Fibroblast of lung (primary cell): ENCODE results near the gene PPM1H.

ENCODE experiments used
- EZH2 ChIP-seq: IDR thresholded peaks from 2 replicates; pipeline ENCODE4 v1.5.1; 2012; ENCODE audit warnings: low read length, control low read depth, mild to moderate bottlenecking; ENCODE audit errors: missing control alignments
- TF ChIP-seq, protein P1 (sequence below), 2 donors: IDR thresholded peaks in 1 of 2; conservative IDR thresholded peaks in 1 of 2; 1 replicate in 1 of 2; 2 replicates in 1 of 2; pipeline ENCODE4 v1.5.1; 2011 to 2012; ENCODE audit warnings: low read length in 2 of 2, control low read depth in 1 of 2, inconsistent platforms in 1 of 2, low read depth in 1 of 2, mild to moderate bottlenecking in 1 of 2

DNA sequence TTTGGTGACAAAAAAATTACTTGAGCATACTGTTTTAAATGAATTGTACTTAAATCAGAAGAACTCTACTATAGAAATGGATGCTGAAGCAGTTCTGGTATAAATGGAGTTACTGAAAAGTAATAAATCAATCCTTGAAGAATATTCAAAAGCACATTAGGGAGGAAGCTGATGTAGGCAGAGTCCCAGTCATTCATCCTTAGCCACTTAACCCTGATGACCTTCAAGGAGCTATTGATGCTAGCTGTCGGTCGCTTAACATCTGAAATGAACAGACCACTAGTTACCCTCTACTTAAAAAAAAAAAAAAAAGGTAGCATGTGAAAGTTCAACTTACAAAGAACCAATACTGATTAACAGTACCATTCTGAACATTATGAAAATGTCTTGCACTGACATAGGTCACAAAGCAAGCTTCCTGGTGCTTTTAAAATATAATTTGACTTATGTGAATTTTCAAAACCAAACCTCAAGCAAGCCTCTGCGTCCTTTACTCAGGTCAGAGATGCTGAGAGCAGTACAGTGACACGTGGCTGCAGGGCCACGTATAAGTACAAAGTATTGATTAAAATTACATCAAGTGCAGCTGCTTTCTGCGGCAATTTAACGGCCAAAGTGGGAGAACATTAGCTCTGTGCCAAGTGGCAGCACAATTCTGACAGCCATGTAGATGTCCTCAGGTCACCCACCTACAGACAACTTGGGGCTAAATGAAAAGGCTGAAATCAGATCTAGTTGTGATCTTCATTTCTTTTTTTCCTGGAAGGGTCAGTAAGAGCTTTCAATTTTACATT, 18.1 kb downstream of the PPM1H start:
- TF ChIP-seq, protein P1, sequence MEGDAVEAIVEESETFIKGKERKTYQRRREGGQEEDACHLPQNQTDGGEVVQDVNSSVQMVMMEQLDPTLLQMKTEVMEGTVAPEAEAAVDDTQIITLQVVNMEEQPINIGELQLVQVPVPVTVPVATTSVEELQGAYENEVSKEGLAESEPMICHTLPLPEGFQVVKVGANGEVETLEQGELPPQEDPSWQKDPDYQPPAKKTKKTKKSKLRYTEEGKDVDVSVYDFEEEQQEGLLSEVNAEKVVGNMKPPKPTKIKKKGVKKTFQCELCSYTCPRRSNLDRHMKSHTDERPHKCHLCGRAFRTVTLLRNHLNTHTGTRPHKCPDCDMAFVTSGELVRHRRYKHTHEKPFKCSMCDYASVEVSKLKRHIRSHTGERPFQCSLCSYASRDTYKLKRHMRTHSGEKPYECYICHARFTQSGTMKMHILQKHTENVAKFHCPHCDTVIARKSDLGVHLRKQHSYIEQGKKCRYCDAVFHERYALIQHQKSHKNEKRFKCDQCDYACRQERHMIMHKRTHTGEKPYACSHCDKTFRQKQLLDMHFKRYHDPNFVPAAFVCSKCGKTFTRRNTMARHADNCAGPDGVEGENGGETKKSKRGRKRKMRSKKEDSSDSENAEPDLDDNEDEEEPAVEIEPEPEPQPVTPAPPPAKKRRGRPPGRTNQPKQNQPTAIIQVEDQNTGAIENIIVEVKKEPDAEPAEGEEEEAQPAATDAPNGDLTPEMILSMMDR (conservative IDR thresholded peaks at IDR 0.05 in 1 of 2, IDR thresholded peaks at IDR 0.05 in 1 of 2; ENCODE audit: low read depth in 1 of 2, low read length in 2 of 2): no peak
- TF ChIP-seq EZH2: no peak
